HEK293 (cell line): Measurements from ENCODE around the gene RPS6KA4.

Experiments
- CTCF ChIA-PET: fragments of 350-600 bp; formaldehyde crosslinking; extraction: SDS; loops from one replicate; lab custom pipeline; 2021; ENCODE audit warnings: antibody characterized with exemption; lab: Yijun Ruan, JAX
- POLR2A ChIA-PET: fragments of 300-600 bp; formaldehyde crosslinking; extraction: SDS; loops from one replicate; lab custom pipeline; 2020; ENCODE audit warnings: antibody characterized with exemption, inconsistent platforms; lab: Yijun Ruan, JAX
- H3K27ac ChIP-seq: fragments of 200-500 bp; sonication (Bioruptor generic); 2 replicates; pipeline ENCODE4 v1.5.1; 2014; ENCODE audit warnings: low read depth, low read length, control low read depth, inconsistent platforms; ENCODE audit errors: extremely low read depth
- H3K36me3 ChIP-seq, 2 experiments: fragments of 200-500 bp in 1 of 2; sonication (Bioruptor generic) in 1 of 2; 1 replicate in 1 of 2; 2 replicates in 1 of 2; pipeline ENCODE4 v1.5.1; 2014 to 2017; ENCODE audit warnings: inconsistent platforms in 2 of 2, low read length in 2 of 2; ENCODE audit not compliant: control insufficient read depth in 2 of 2, insufficient read depth in 1 of 2
- H3K4me1 ChIP-seq: fragments of 200-500 bp; sonication (Bioruptor generic); 2 replicates; pipeline ENCODE4 v1.5.1; 2014; ENCODE audit warnings: mild to moderate bottlenecking, low read length, inconsistent platforms; ENCODE audit not compliant: control insufficient read depth, insufficient read depth
- H3K4me3 ChIP-seq: 2 replicates; pipeline ENCODE4 v1.5.1; 2011; ENCODE audit warnings: low read depth, mild to moderate bottlenecking, control low read depth, low read length, moderate library complexity
- H3K9me3 ChIP-seq: fragments of 200-500 bp; sonication (Bioruptor generic); 2 replicates; pipeline ENCODE4 v1.5.1; 2014; ENCODE audit warnings: low read depth, low read length, inconsistent platforms; ENCODE audit not compliant: control insufficient read depth, insufficient read depth
- BCL11A ChIP-seq: fragments of 450-650 bp; formaldehyde crosslinking; IDR thresholded peaks from 2 replicates; pipeline ENCODE4 v1.5.1; 2016; ENCODE audit warnings: low read depth, missing biosample characterization, missing genetic modification characterization
- IKZF3 ChIP-seq: fragments of 450-650 bp; IDR thresholded peaks from 2 replicates; pipeline ENCODE4 v1.5.0; 2018; ENCODE audit warnings: missing biosample characterization, mild to moderate bottlenecking, missing genetic modification characterization, moderate library complexity
- KLF1 ChIP-seq: fragments of 450-650 bp; formaldehyde crosslinking; IDR thresholded peaks from 2 replicates; pipeline ENCODE4 v1.5.1; 2016; ENCODE audit warnings: missing biosample characterization, missing genetic modification characterization
- KLF9 ChIP-seq: fragments of 450-650 bp; formaldehyde crosslinking; IDR thresholded peaks from 2 replicates; pipeline ENCODE4 v1.5.1; 2016; ENCODE audit warnings: missing biosample characterization, missing genetic modification characterization, low read depth
- MYNN ChIP-seq: fragments of 450-650 bp; formaldehyde crosslinking; IDR thresholded peaks from 2 replicates; pipeline ENCODE4 v1.5.1; 2016; ENCODE audit warnings: missing biosample characterization, missing genetic modification characterization, borderline replicate concordance
- SCRT2 ChIP-seq: fragments of 450-650 bp; formaldehyde crosslinking; IDR thresholded peaks from 2 replicates; pipeline ENCODE4 v1.5.1; 2016; ENCODE audit warnings: missing biosample characterization, missing genetic modification characterization
- SP2 ChIP-seq: fragments of 450-650 bp; formaldehyde crosslinking; IDR thresholded peaks from 2 replicates; pipeline ENCODE4 v1.5.1; 2016; ENCODE audit warnings: missing biosample characterization, missing genetic modification characterization
- SP3 ChIP-seq: fragments of 450-650 bp; formaldehyde crosslinking; IDR thresholded peaks from 2 replicates; pipeline ENCODE4 v1.5.1; 2016; ENCODE audit warnings: missing biosample characterization, missing genetic modification characterization
- ZFP69B ChIP-seq: fragments of 450-650 bp; formaldehyde crosslinking; IDR thresholded peaks from 2 replicates; pipeline ENCODE4 v1.5.1; 2016; ENCODE audit warnings: missing biosample characterization, missing genetic modification characterization
- ZNF114 ChIP-seq: fragments of 450-650 bp; formaldehyde crosslinking; IDR thresholded peaks from 2 replicates; pipeline ENCODE4 v1.5.0; 2017; ENCODE audit warnings: missing biosample characterization, missing genetic modification characterization
- ZNF266 ChIP-seq: fragments of 450-650 bp; formaldehyde crosslinking; IDR thresholded peaks from 2 replicates; pipeline ENCODE4 v1.5.1; 2016; ENCODE audit warnings: missing biosample characterization, missing genetic modification characterization, low read depth
- ZNF404 ChIP-seq: fragments of 450-650 bp; formaldehyde crosslinking; IDR thresholded peaks from 2 replicates; pipeline ENCODE4 v1.5.1; 2017; ENCODE audit warnings: missing biosample characterization, missing genetic modification characterization
- ZNF548 ChIP-seq: fragments of 450-650 bp; formaldehyde crosslinking; IDR thresholded peaks from 2 replicates; pipeline ENCODE4 v1.5.1; 2016; ENCODE audit warnings: missing biosample characterization, missing genetic modification characterization
- ZNF610 ChIP-seq: fragments of 450-650 bp; formaldehyde crosslinking; IDR thresholded peaks from 2 replicates; pipeline ENCODE4 v1.5.1; 2016; ENCODE audit warnings: missing biosample characterization, missing genetic modification characterization, borderline replicate concordance
- ZNF658 ChIP-seq: fragments of 450-650 bp; formaldehyde crosslinking; IDR thresholded peaks from 2 replicates; pipeline ENCODE4; 2016; ENCODE audit warnings: missing biosample characterization, missing genetic modification characterization
- ZNF670 ChIP-seq: fragments of 450-650 bp; formaldehyde crosslinking; IDR thresholded peaks from 2 replicates; pipeline ENCODE4 v1.5.1; 2016; ENCODE audit warnings: missing biosample characterization, missing genetic modification characterization, low read depth
- ZNF677 ChIP-seq: fragments of 450-650 bp; IDR thresholded peaks from 2 replicates; pipeline ENCODE4 v1.5.0; 2018; ENCODE audit warnings: missing biosample characterization, mild to moderate bottlenecking, missing genetic modification characterization, moderate library complexity
- ZNF747 ChIP-seq: fragments of 450-650 bp; formaldehyde crosslinking; IDR thresholded peaks from 2 replicates; pipeline ENCODE4 v1.5.1; 2016; ENCODE audit warnings: missing biosample characterization, missing genetic modification characterization
- ZNF777 ChIP-seq: fragments of 450-650 bp; formaldehyde crosslinking; IDR thresholded peaks from 2 replicates; pipeline ENCODE4 v1.5.1; 2017; ENCODE audit warnings: missing biosample characterization, missing genetic modification characterization, borderline replicate concordance
- ZNF843 ChIP-seq: fragments of 450-650 bp; formaldehyde crosslinking; IDR thresholded peaks from 2 replicates; pipeline ENCODE4 v1.5.1; 2016; ENCODE audit warnings: missing biosample characterization, missing genetic modification characterization
- TF ChIP-seq, protein P1 (sequence below): fragments of 450-650 bp; formaldehyde crosslinking; IDR thresholded peaks from 2 replicates; pipeline ENCODE4 v1.5.1; 2016; ENCODE audit warnings: missing biosample characterization, missing genetic modification characterization
- TF ChIP-seq, protein P2 (sequence below): fragments of 450-650 bp; formaldehyde crosslinking; IDR thresholded peaks from 2 replicates; pipeline ENCODE4 v1.5.1; 2016; ENCODE audit warnings: missing biosample characterization, missing genetic modification characterization

RPS6KA4 gene

DNA sequence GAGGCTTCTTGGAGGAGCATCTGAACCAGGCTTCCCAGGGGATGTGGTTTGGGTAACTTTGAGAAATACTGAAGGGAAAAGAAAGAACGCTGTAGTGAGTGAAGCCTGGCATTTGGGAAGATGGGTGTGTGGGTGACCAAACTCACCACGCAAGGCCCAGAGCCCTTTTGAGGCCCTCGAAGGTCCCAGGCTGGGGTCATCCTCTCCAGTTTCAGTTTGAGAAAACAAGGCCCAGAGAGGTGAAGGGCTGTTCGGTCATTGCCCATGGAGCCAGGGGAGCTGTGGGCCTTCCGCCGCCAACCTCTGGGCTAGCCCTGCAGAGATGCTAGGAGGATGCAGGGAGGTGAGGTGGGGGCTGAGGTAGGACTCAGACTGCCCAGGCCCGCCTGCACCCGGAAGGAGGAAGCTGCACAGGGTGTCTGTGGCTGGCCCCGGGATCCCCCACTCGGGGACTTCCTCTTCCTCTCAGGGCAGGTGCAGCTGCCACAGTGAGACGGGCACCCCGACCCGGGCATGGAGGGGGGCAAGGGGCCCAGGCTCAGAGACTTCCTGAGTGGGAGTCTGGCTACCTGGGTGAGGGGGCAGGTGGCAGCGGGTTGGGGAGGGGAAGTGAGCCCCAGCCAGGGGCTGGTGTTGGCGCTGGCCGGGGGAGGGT lies 19.1 kb upstream of the RPS6KA4 start, which contains the start of gene CCDC88B (continued):
- no peak for TF ChIP-seq KLF1
- TF ChIP-seq ZNF843 (tag by site-specific recombination): no peak
- TF ChIP-seq, protein P1, sequence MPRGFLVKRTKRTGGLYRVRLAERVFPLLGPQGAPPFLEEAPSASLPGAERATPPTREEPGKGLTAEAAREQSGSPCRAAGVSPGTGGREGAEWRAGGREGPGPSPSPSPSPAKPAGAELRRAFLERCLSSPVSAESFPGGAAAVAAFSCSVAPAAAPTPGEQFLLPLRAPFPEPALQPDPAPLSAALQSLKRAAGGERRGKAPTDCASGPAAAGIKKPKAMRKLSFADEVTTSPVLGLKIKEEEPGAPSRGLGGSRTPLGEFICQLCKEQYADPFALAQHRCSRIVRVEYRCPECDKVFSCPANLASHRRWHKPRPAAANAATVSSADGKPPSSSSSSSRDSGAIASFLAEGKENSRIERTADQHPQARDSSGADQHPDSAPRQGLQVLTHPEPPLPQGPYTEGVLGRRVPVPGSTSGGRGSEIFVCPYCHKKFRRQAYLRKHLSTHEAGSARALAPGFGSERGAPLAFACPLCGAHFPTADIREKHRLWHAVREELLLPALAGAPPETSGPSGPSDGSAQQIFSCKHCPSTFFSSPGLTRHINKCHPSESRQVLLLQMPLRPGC: no peak
- TF ChIP-seq ZNF658 (tag by site-specific recombination): no peak
- TF ChIP-seq ZNF266 (tag by site-specific recombination): no peak
- TF ChIP-seq ZNF610: no peak
- TF ChIP-seq MYNN (tag by site-specific recombination): no peak
- no peak for TF ChIP-seq ZNF777

DNA sequence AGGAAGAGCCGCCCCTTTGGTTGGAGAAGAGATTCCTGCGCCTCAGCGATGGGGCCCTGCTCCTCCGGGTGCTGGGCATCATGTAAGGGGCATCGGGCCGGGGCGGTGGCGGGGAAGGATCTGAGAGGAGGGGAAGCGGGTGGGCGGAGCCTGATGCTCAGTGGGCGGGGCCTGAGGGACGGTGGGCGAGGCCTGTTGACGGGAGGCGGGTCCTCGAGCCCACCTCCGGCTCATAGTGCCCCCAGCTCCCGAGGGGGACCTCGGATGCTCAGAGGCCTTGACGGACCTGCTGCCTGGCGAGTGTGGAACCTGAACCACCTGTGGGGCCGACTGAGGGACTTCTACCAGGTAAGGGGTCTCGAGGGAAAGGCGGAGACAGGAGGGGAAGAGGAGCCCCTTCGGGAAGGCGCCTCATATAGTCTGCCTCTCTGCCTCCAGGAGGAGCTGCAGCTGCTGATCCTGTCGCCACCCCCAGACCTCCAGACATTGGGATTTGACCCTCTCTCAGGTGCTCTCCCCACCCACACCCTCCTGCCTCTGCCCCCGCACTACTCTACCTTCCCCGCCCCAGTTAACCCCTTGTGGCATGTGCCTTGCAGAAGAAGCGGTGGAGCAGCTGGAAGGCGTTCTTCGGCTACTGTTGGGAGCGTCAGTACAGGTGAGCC lies 18.2 kb upstream of the RPS6KA4 start:
- Histone ChIP-seq H3K27ac (no peak overlapping the region), H3K4me3 (no peak overlapping the region), H3K4me1 (no peaks in the 10 kb centered on the region), H3K36me3 (no peaks in the 10 kb centered on the region), H3K9me3 (no peaks in the 10 kb centered on the region)
- ChIA-PET POLR2A (interaction anchor here (0.6 to 2.2 kb wide), 2 partner anchors 16 to 29 kb away, joined by 3 to 5 read pairs; no protein-coding TSS in a partner anchor), CTCF (interaction anchor here (0.5 to 7.9 kb wide), 7 partner anchors 9 to 220 kb away, joined by 3 to 86 read pairs (median 4); partner anchors contain the start of genes PRDX5 and TRMT112)
- TF ChIP-seq ZNF548 (tag by site-specific recombination) (no peak), ZNF670 (tag by site-specific recombination) (no peak), ZNF404 (tag by site-specific recombination) (no peak), BCL11A (tag by site-specific recombination) (no peak), ZNF114 (tag by site-specific recombination) (no peak), IKZF3 (tag by site-specific recombination) (no peak), SP3 (tag by site-specific recombination) (peak; percentile 40), ZNF747 (tag by site-specific recombination) (no peak), ZNF677 (tag by site-specific recombination) (no peak), SCRT2 (tag by site-specific recombination) (0 out of 2 replicates have a peak, but pooled peaks have one; percentile 19), ZFP69B (tag by site-specific recombination) (no peak), KLF9 (0 out of 2 replicates have a peak, but pooled peaks have one; percentile 12), SP2 (tag by site-specific recombination) (peak; percentile 47)
- TF ChIP-seq, protein P2, sequence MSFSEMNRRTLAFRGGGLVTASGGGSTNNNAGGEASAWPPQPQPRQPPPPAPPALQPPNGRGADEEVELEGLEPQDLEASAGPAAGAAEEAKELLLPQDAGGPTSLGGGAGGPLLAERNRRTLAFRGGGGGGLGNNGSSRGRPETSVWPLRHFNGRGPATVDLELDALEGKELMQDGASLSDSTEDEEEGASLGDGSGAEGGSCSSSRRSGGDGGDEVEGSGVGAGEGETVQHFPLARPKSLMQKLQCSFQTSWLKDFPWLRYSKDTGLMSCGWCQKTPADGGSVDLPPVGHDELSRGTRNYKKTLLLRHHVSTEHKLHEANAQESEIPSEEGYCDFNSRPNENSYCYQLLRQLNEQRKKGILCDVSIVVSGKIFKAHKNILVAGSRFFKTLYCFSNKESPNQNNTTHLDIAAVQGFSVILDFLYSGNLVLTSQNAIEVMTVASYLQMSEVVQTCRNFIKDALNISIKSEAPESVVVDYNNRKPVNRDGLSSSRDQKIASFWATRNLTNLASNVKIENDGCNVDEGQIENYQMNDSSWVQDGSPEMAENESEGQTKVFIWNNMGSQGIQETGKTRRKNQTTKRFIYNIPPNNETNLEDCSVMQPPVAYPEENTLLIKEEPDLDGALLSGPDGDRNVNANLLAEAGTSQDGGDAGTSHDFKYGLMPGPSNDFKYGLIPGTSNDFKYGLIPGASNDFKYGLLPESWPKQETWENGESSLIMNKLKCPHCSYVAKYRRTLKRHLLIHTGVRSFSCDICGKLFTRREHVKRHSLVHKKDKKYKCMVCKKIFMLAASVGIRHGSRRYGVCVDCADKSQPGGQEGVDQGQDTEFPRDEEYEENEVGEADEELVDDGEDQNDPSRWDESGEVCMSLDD (tag by site-specific recombination): no peak
